ENCODE data around the gene ATP5PD. TPM values are rescaled to one million over a fixed set of nuclear protein-coding genes. Genes with fewer than 3 reads are reported as not detected.

The ATP5PD gene
- total RNA-seq, 1 donor, result 278 TPM

DNA sequence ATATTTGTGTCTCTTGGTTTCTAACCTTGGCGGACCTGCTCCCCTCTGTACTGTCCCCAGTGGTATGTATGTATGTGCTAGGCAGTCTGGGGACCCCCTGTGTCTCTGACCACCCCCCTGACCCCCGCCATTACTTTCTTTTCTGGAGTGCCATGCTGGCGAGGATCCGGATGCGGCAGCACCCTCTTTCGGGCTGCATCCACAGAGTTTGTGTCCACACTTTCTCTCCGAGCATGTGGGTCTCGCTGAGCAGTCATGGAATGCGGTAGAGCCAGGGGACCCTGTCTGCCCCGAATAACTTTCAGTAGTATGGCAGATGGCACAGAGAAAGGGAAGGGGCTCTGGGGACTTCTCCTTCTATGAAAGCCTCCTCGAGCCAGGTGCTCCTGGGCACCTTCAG is 17.3 kb upstream of the ATP5PD start:
- Histone ChIP-seq H3K36me3 (ENCODE audit: insufficient read depth, low read length) (peaks cover 46% of the 10 kb centered on the region), H3K27ac (ENCODE audit: low read depth, low read length) (no peak overlapping the region), H3K27me3 (ENCODE audit: insufficient read depth, low read length) (no peaks in the 10 kb centered on the region), H4K20me1 (ENCODE audit: insufficient read depth, low read length) (peaks cover 5% of the 10 kb centered on the region), H2AFZ (ENCODE audit: low read length) (no peak overlapping the region), H3K79me2 (ENCODE audit: insufficient read depth, low read length) (no peaks in the 10 kb centered on the region), H3K9me3 (ENCODE audit: low read depth, low read length) (no peaks in the 10 kb centered on the region), H3K4me3 (ENCODE audit: insufficient read depth, low read length) (no peak overlapping the region), H3K4me2 (ENCODE audit: insufficient read depth, low read length) (no peak overlapping the region), H3K4me1 (ENCODE audit: insufficient read depth, low read length) (peaks cover 17% of the 10 kb centered on the region)
- DNase-seq (ENCODE audit: insufficient read length, low spot score, missing footprints), result peak; percentile 41
- TF ChIP-seq, protein P1, sequence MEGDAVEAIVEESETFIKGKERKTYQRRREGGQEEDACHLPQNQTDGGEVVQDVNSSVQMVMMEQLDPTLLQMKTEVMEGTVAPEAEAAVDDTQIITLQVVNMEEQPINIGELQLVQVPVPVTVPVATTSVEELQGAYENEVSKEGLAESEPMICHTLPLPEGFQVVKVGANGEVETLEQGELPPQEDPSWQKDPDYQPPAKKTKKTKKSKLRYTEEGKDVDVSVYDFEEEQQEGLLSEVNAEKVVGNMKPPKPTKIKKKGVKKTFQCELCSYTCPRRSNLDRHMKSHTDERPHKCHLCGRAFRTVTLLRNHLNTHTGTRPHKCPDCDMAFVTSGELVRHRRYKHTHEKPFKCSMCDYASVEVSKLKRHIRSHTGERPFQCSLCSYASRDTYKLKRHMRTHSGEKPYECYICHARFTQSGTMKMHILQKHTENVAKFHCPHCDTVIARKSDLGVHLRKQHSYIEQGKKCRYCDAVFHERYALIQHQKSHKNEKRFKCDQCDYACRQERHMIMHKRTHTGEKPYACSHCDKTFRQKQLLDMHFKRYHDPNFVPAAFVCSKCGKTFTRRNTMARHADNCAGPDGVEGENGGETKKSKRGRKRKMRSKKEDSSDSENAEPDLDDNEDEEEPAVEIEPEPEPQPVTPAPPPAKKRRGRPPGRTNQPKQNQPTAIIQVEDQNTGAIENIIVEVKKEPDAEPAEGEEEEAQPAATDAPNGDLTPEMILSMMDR (IDR thresholded peaks at IDR 0.05; ENCODE audit: extremely low read depth, low read depth, low read length), result no peak

DNA sequence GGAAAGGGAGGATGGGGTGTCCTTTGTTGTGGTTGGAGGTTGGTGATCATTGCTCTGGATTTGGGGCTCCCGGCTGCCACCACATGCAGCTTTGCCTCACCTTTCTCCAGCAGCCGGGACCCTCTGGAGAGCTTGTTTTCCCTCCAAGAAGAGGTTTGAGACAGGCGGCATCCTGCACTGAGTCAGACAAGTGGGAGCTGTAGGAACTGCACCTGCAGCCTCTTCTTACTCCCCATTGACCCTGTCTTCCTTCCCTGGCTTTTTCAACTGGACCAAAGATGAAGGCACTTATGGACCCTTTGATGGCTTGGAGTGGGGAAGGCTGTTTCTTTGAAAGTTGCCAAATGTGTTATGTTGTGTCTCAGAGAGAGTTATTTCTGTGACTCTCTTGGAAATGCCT is 16.9 kb upstream of the ATP5PD start:
- Histone ChIP-seq H3K27ac (ENCODE audit: low read depth, low read length) (no peak overlapping the region), H3K4me2 (ENCODE audit: insufficient read depth, low read length) (no peak overlapping the region), H3K27me3 (ENCODE audit: insufficient read depth, low read length) (no peaks in the 10 kb centered on the region), H3K4me3 (ENCODE audit: insufficient read depth, low read length) (no peak overlapping the region), H4K20me1 (ENCODE audit: insufficient read depth, low read length) (peaks cover 5% of the 10 kb centered on the region), H3K9me3 (ENCODE audit: low read depth, low read length) (no peaks in the 10 kb centered on the region), H3K4me1 (ENCODE audit: insufficient read depth, low read length) (peaks cover 17% of the 10 kb centered on the region), H3K79me2 (ENCODE audit: insufficient read depth, low read length) (no peaks in the 10 kb centered on the region), H3K36me3 (ENCODE audit: insufficient read depth, low read length) (peaks cover 46% of the 10 kb centered on the region), H2AFZ (ENCODE audit: low read length) (no peak overlapping the region)
- TF ChIP-seq, protein P1 (IDR thresholded peaks at IDR 0.05; ENCODE audit: extremely low read depth, low read depth, low read length), result no peak
- DNase-seq (ENCODE audit: insufficient read length, low spot score, missing footprints), result no peak

DNA sequence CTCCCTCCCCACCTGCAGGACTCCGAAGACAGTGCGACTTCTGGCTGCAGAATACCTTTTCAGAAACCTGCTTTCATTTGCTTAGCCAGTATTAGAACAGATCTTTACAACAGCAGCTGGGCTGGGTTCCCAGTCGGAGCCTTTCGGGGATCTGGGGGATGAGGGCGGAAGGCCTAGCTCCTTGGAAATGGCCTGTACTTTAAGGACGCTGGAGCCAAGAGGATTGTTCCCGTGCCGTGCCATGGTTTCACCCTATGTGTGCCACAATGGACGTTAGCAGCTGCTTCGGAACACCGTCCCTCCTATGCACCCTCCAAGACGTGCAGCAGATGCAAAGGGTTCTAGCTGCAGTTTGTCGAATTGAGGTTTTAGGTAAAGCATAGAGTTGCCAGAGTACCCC is 16.4 kb upstream of the ATP5PD start:
- Histone ChIP-seq H3K4me1 (ENCODE audit: insufficient read depth, low read length) (peaks cover 17% of the 10 kb centered on the region), H3K4me3 (ENCODE audit: insufficient read depth, low read length) (no peak overlapping the region), H3K79me2 (ENCODE audit: insufficient read depth, low read length) (no peaks in the 10 kb centered on the region), H4K20me1 (ENCODE audit: insufficient read depth, low read length) (peaks cover 5% of the 10 kb centered on the region), H3K36me3 (ENCODE audit: insufficient read depth, low read length) (peaks cover 46% of the 10 kb centered on the region), H3K27ac (ENCODE audit: low read depth, low read length) (no peak overlapping the region), H3K4me2 (ENCODE audit: insufficient read depth, low read length) (no peak overlapping the region), H3K27me3 (ENCODE audit: insufficient read depth, low read length) (no peaks in the 10 kb centered on the region), H3K9me3 (ENCODE audit: low read depth, low read length) (no peaks in the 10 kb centered on the region), H2AFZ (ENCODE audit: low read length) (no peak overlapping the region)
- TF ChIP-seq, protein P1 (IDR thresholded peaks at IDR 0.05; ENCODE audit: extremely low read depth, low read depth, low read length), result no peak
- peak; percentile 62 for DNase-seq (ENCODE audit: insufficient read length, low spot score, missing footprints)

DNA sequence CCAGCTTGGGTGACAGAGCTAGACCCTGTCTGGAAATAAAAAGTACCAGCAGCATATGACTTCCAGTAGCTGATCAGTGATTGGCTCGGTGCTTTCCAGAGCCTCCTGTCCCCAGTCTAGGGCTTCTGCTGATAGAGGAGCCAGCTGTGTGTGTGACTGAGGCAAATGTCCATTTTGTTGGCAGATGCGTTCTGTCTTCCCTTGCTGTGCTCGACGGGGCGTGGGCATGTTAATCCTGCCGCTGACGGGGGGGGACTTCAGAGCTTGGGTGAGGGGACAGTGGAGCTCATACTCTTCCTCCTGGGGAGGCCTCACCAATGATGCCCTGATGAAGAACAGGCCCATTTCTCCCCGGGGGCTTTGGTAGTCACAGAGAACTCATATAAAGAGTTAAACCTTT is 14.8 kb upstream of the ATP5PD start:
- Histone ChIP-seq H3K79me2 (ENCODE audit: insufficient read depth, low read length) (no peaks in the 10 kb centered on the region), H3K9me3 (ENCODE audit: low read depth, low read length) (no peaks in the 10 kb centered on the region), H3K27me3 (ENCODE audit: insufficient read depth, low read length) (no peaks in the 10 kb centered on the region), H2AFZ (ENCODE audit: low read length) (no peak overlapping the region), H3K36me3 (ENCODE audit: insufficient read depth, low read length) (peaks cover 47% of the 10 kb centered on the region), H3K4me2 (ENCODE audit: insufficient read depth, low read length) (no peak overlapping the region), H3K4me3 (ENCODE audit: insufficient read depth, low read length) (no peak overlapping the region), H3K4me1 (ENCODE audit: insufficient read depth, low read length) (peaks cover 14% of the 10 kb centered on the region), H4K20me1 (ENCODE audit: insufficient read depth, low read length) (peaks cover 5% of the 10 kb centered on the region), H3K27ac (ENCODE audit: low read depth, low read length) (no peak overlapping the region)
- TF ChIP-seq, protein P1 (IDR thresholded peaks at IDR 0.05; ENCODE audit: extremely low read depth, low read depth, low read length), result no peak
- DNase-seq (ENCODE audit: insufficient read length, low spot score, missing footprints), result peak; percentile 51
